ENCODE results near the gene KLRF1.

Gene KLRF1

GRCh38 chr12:9809338-9809737 lies 17.9 kb upstream of the KLRF1 start:
- DNase-seq = no peak

GRCh38 chr12:9809866-9810265 lies 17.4 kb upstream of the KLRF1 start:
- DNase-seq = no peak

GRCh38 chr12:9810671-9811070 lies 16.6 kb upstream of the KLRF1 start:
- DNase-seq = no peak

- DNase-seq = no peak
Measured at GRCh38 chr12:9811621-9812020, 15.7 kb upstream of the KLRF1 start.

DNA sequence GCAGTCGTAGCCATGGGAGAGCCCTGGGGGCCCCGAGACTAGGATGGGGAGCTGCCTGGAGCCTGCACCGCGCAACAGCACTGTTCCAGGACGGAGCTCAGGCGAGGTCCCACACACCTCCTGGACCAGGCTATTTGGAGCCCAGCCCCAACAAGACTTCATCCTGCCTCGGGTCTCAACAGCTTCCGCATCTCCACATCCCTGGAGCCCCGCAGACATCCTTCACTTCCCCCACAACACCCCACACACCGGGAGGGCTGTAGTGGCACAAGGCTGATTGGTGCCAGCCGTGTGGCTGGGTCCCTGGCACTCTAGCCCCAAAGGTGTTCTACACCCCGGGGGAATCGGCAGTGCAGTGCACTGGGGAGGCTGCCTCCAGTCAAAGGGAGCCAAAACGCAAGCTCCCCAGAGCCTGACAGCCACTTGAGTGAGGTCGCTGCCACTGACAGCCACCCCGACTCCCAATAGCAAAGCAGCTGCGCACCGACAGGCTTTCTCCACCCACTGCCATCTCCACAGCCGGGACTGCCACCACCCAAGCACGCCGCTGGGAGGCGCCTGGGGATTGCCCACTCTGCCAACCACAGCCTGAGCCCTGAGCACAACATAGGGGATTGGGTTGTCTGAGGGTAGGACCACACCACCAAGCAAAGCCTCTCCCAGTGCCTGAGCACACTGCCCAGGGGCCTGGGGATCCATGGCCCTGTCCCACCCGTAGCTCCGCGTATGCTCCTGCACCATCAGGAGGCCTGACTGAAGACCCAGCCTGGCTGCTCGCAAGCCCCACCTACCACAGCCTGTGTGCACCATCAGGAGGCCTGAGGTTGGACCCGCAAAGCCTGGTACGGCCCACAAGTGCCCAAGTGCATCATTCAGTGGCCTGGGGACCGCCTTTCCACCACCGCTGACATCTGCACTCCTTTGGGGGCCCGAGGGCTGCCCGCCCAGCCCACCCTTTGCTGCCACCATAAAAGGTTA lies 13.2 kb upstream of the KLRF1 start:
- DNase-seq = peak; percentile 14

GRCh38 chr12:9820281-9820930 lies 6.9 kb upstream of the KLRF1 start:
- DNase-seq = no peak

- DNase-seq = no peak
Measured at GRCh38 chr12:9829483-9829882, 2.2 kb downstream of the KLRF1 start.

DNA sequence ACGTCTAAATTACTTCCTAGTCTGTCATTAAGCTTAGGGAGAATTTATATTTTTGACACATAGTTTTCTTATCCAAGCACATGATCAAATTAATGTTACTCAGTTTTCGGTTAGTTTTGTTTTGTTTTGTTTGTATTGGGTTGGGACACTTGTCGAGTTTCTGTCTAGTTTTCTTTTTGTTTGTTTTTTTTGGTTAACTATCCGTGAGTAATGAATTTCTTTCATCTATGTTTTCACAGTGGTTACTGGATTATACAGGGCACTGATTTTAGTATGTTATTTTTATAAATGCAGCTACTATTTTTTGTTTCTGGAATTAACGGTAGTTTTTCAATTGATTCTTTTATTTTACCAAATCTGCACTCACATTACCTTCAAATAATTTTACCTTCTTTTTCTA lies 2.7 kb downstream of the KLRF1 start:
- DNase-seq = no peak

- DNase-seq = no peak
Measured at GRCh38 chr12:9831720-9832119, 4.4 kb downstream of the KLRF1 start.

- no peak for DNase-seq
Measured at GRCh38 chr12:9843407-9843806, 16.1 kb downstream of the KLRF1 start.

GRCh38 chr12:9848899-9849298 lies 21.6 kb downstream of the KLRF1 start:
- DNase-seq = no peak

- no peak for DNase-seq
Measured at GRCh38 chr12:9851050-9851449, 23.8 kb downstream of the KLRF1 start.

GRCh38 chr12:9851927-9852326 lies 24.6 kb downstream of the KLRF1 start:
- DNase-seq = no peak

GRCh38 chr12:9856151-9856550 lies 28.9 kb downstream of the KLRF1 start:
- no peak for DNase-seq

DNA sequence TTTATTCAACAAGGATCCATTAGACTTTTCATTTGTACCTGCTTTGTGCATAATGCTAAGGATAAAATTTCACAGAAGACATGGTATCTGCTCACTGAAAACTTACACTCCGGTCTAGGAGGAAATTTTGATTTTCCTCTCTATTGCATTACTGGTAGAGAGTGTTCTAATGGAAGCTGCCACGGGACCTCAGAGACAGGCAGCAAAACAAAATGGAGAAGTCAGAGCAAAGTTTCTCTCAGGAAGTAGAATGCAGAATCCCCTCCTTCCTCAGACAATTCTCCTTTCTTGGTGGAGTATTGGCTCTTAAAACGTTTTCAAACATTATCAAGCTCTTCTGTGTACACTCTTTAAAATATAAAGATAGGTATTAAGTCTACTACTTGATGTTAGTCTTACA lies 29.6 kb downstream of the KLRF1 start:
- DNase-seq = no peak

GRCh38 chr12:9858135-9858534 lies 30.9 kb downstream of the KLRF1 start:
- DNase-seq = no peak

- no peak for DNase-seq
Measured at GRCh38 chr12:9864913-9865675, 37.8 kb downstream of the KLRF1 start.

DNA sequence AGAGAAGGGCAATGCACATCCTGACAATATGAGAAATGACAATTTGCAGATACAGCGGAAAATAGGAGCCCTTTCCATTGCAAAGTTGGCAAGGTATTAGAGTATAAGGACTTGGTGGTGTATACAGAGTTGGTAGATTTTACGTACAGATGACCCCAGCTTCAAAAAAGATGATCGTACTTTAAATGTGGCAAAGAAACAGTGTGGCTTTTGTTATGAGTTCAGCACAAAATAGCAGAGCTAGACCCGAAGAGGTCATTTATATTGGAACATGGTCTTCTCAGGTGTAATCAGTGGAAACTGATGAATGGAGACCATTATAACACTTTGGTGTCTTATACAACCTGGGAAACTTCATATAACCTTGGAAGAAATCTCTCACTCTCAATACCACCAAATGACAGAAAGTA lies 39.6 kb downstream of the KLRF1 start:
- no peak for DNase-seq

DNA sequence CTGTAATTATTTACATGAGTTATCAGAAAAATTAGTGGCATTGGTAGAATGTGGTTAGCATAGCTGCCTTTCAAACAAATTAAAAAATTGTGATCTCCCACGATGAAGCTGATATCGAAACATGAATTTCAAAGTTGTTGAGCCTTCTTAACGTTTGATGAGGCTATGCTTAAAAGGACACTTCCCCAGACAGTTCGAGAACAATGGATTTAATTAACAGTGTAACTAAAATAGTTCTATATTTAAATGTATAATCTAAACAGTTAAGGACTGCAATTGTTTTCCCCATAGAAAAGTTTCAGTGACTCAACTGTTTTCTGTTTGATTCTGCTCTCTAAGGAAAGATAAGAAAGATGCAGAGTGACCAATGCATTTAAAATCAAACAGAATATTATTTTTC lies 40.2 kb downstream of the KLRF1 start:
- no peak for DNase-seq

DNA sequence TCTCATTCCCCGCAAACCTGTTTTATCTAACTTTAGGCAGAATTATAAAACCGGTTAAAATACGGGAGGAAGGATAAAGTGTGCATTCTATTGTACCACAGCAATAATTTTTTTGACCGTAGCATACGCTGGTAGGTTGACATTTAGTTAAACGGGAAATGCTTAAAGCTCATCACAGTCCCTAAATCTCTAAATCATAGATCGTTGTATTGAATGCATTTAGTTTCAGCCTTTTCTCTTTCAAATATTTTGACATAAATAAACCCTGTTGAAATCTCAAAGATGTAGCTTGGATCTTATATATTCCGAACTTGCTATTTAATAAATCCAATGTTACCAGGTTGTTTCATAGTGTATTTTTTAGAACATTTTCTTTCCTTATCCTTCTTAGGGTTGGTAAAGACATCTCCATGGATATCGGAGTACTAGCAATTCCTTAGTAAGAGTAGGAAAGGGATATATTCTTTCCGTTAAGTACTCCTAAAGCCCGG lies 41.1 kb downstream of the KLRF1 start:
- DNase-seq = no peak

- DNase-seq = no peak
Measured at GRCh38 chr12:9868951-9869306, 41.6 kb downstream of the KLRF1 start.

GRCh38 chr12:9869307-9870161 lies 42.3 kb downstream of the KLRF1 start, which contains the start of gene CLEC2B:
CLEC2B (minus strand) TSS chr12:9869354.
- peak; percentile 76 for DNase-seq
